Stimulated activated effector memory CD8-positive, alpha-beta T cell treated with anti-CD3 and anti-CD28 coated beads, Interleukin-12 subunit alpha, Interleukin-12 subunit beta, amount 100 ng/mL, for 72 hours (primary cell): ENCODE measurements around the gene FRS2.
"Not testable (repeated sequence)": the region's sequence is repeated elsewhere in the genome, so short reads cannot be mapped to it uniquely, and the experiment has no call there.

Experiments used
- ATAC-seq: fragments of 150-1000 bp; cut with Tn5 transposase; 2 replicates; pipeline ENCODE4 v1.10.0; 2021
- DNase-seq, 2 donors: peaks; one replicate each; pipeline ENCODE4 v3.0.0; 2021 to 2022; ENCODE audit warnings: low spot score in 2 of 2
- H3K27ac Mint-ChIP-seq: one replicate; pipeline ENCODE4 v1.8.0; 2022; ENCODE audit warnings: mild to moderate bottlenecking, mixed read lengths
- H3K36me3 Mint-ChIP-seq: one replicate; pipeline ENCODE4 v1.8.0; 2022; ENCODE audit warnings: mild to moderate bottlenecking, mixed read lengths
- H3K4me1 Mint-ChIP-seq: one replicate; pipeline ENCODE4 v1.8.0; 2022; ENCODE audit warnings: mixed read lengths
- H3K4me3 Mint-ChIP-seq: one replicate; pipeline ENCODE4 v1.8.0; 2022; ENCODE audit warnings: mild to moderate bottlenecking, mixed read lengths
- H3K9me3 Mint-ChIP-seq: one replicate; pipeline ENCODE4 v1.8.0; 2022; ENCODE audit warnings: mixed read lengths

FRS2 gene

GRCh38 chr12:69600804-69601203 lies 130.6 kb downstream of the FRS2 start:
- peak overlapping the region; percentile 11 for H3K27ac Mint-ChIP-seq
- no peaks in the 10 kb centered on the region for H3K9me3 Mint-ChIP-seq
- no peak for DNase-seq
- H3K4me1 Mint-ChIP-seq: no peaks in the 10 kb centered on the region
- no peak overlapping the region for H3K4me3 Mint-ChIP-seq
- ATAC-seq: no peak
- peaks cover 79% of the 10 kb centered on the region for H3K36me3 Mint-ChIP-seq

DNA sequence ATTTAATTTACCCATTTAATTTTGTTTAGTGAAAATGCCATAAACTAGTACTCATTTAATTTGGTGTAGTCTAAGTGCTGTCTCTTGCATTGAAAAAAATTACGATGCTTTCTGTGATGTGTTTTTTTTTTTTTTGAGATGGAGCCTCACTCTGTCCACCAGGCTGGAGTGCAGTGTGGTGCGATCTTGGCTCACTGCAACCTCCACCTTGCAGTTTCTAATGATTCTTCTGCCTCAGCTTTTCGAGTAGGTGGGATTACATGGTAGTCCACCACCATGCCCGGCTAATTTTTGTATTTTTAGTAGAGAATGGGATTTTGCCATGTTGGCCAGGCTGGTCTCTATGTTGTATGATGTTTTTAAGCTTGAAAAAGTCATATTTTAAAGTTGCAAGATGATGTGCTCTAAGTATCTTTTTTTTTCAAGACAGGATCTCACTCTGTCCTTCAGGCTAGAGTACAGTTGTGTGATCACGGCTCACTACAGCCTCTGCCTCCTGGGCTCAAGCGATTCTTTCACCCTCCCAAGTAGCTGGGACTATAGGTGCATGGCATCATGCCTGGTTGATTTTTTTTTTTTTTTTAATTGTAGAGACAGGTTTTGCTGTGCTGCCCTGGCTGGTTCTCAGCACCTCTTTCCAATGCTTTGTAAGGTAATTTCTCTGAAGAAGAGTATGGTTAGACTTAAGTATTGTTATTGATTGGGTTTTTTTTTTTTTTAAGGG lies 131.9 kb downstream of the FRS2 start:
- Mint-ChIP-seq H3K27ac (no peak overlapping the region), H3K9me3 (no peaks in the 10 kb centered on the region), H3K36me3 (peaks cover 66% of the 10 kb centered on the region), H3K4me3 (no peak overlapping the region), H3K4me1 (no peaks in the 10 kb centered on the region)
- DNase-seq: no peak
- ATAC-seq: no peak

DNA sequence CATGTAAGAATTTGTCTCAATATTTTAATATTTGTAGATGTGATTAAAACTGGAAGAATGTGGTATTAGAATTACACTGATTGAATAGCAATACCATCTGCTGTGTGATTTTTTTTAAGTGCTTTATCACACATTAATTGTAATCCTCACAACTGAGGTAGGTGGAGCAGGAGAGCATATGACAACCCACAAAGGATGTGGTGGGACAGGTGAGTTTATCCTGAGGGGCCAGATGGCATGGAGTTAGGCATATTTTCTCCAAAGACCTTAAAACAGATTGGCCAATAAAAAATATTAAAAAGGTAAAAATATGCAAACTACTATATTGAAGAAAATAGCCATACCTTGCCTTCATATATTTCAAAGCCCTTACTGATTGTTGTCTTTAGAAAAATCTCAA lies 132.8 kb downstream of the FRS2 start:
- H3K9me3 Mint-ChIP-seq: no peaks in the 10 kb centered on the region
- DNase-seq (no peak), ATAC-seq (no peak)
- no peak overlapping the region for H3K4me3 Mint-ChIP-seq
- peaks cover 58% of the 10 kb centered on the region for H3K36me3 Mint-ChIP-seq
- H3K27ac Mint-ChIP-seq: no peak overlapping the region
- no peaks in the 10 kb centered on the region for H3K4me1 Mint-ChIP-seq

DNA sequence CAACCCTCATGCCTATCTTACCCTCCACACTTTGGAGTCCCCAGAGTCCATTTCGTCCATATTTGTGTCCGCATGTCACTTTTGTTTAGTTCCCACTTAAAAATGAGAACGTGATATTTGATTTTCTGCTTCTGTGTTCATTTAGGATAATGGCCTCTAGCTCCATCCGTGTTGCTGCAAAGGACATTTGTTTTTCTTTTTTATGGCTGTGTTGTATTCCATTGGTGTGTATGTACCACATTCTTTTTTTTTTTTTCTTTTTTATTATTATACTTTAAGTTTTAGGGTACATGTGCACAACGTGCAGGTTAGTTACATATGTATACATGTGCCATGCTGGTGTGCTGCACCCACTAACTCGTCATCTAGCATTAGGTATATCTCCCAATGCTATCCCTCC lies 133.4 kb downstream of the FRS2 start:
- not testable (repeated sequence) for ATAC-seq, H3K4me1 Mint-ChIP-seq, H3K27ac Mint-ChIP-seq, H3K4me3 Mint-ChIP-seq, H3K9me3 Mint-ChIP-seq, DNase-seq
- peaks cover 52% of the 10 kb centered on the region for H3K36me3 Mint-ChIP-seq

- DNase-seq, ATAC-seq, H3K9me3 Mint-ChIP-seq, H3K4me3 Mint-ChIP-seq, H3K27ac Mint-ChIP-seq, H3K4me1 Mint-ChIP-seq: not testable (repeated sequence)
- H3K36me3 Mint-ChIP-seq: peaks cover 45% of the 10 kb centered on the region
Observed at GRCh38 chr12:69604275-69604674, 134.1 kb downstream of the FRS2 start.

DNA sequence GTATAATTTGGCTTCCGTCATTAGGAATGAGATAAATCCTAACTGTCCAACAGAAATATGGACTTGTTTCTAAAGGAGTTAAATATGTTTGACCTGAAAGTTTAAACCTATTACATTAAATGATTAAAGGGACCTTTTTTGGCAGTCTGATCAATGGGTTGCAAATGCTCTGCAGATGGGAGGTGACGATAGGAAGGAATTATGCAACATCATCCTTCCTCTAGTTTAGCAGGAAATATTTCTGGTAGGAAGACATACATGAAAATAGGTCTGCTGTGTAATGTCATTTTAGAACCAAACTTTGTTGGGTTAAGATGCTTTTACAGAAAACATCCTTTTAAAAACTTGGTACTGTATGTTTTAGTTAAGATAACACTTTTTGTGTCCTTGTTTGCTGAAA lies 137.9 kb downstream of the FRS2 start:
- DNase-seq: no peak
- Mint-ChIP-seq H3K9me3 (no peaks in the 10 kb centered on the region), H3K36me3 (peaks cover 6% of the 10 kb centered on the region), H3K27ac (no peak overlapping the region), H3K4me1 (no peaks in the 10 kb centered on the region), H3K4me3 (no peak overlapping the region)
- no peak for ATAC-seq

GRCh38 chr12:69610126-69610525 lies 139.9 kb downstream of the FRS2 start:
- Mint-ChIP-seq H3K9me3 (no peaks in the 10 kb centered on the region), H3K36me3 (no peaks in the 10 kb centered on the region), H3K4me1 (no peaks in the 10 kb centered on the region), H3K4me3 (no peak overlapping the region), H3K27ac (no peak overlapping the region)
- ATAC-seq (no peak), DNase-seq (no peak)

DNA sequence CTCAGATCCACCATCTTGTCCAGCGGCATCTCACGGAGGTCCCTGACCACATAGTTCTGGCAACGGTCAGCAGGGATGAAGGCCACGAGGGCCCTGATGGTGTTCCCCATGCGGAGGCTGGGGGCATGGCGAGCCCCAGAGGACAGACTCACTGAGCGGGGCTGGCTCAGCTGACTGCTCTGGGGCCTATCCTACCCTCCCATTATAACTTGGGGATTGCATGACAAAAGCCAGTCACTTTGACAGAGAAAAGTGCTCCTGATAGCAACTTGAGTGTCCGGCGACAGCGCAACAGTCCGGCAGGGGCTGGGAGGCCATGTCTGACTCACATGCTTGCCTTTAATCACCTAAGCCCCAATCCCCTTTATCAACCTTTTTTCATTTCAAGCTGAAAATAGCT lies 140.5 kb downstream of the FRS2 start, which contains the start of gene LRRC10:
TSS of gene LRRC10 (minus strand) at position 179 of the 400 bp plus-strand sequence. CDS start at position 110, 69 bp downstream.
- no peaks in the 10 kb centered on the region for H3K9me3 Mint-ChIP-seq
- DNase-seq (no peak), ATAC-seq (peak; percentile 21)
- no peak within 1 kb of the TSS for H3K4me3 Mint-ChIP-seq
- H3K27ac Mint-ChIP-seq: no peak within 1 kb of the TSS
- H3K4me1 Mint-ChIP-seq: no peaks in the 10 kb centered on the region
- no peaks in the 10 kb centered on the region for H3K36me3 Mint-ChIP-seq

- no peak for ATAC-seq
- DNase-seq: no peak
- H3K9me3 Mint-ChIP-seq: no peaks in the 10 kb centered on the region
- H3K27ac Mint-ChIP-seq: no peak overlapping the region
- H3K4me3 Mint-ChIP-seq: no peak overlapping the region
- no peaks in the 10 kb centered on the region for H3K4me1 Mint-ChIP-seq
- H3K36me3 Mint-ChIP-seq: no peaks in the 10 kb centered on the region
Observed at GRCh38 chr12:69613351-69613750, 143.2 kb downstream of the FRS2 start.

GRCh38 chr12:69616025-69616424 lies 145.8 kb downstream of the FRS2 start:
- no peak overlapping the region for H3K27ac Mint-ChIP-seq
- H3K36me3 Mint-ChIP-seq: no peaks in the 10 kb centered on the region
- no peak for DNase-seq

DNA sequence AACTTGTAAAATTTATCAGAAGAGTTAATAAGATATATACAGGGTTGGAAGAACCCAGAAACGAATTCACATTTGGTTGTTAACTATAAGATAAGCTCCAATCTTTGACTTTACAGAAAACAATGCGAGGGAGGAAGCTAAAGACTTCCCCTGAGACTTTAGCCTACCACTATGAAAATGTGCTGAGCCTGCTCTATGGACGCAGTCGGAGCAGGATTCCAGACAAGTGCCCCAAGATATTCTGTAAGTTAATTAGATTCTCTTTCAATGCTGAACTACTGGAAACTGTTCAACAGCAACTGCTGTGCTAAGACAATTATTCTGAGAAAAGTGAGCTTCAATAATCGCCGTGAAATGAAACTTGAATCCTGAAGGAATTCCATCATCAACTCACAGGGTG lies 148.9 kb downstream of the FRS2 start:
- H3K9me3 Mint-ChIP-seq: no peaks in the 10 kb centered on the region
- ATAC-seq (no peak), DNase-seq (no peak)
- no peaks in the 10 kb centered on the region for H3K4me1 Mint-ChIP-seq
- H3K4me3 Mint-ChIP-seq: no peak overlapping the region
- H3K36me3 Mint-ChIP-seq: no peaks in the 10 kb centered on the region
- no peak overlapping the region for H3K27ac Mint-ChIP-seq

More at GRCh38 chr12:69616025-69616424, 145.8 kb downstream of the FRS2 start:
- H3K4me3 Mint-ChIP-seq: no peak overlapping the region
- no peaks in the 10 kb centered on the region for H3K4me1 Mint-ChIP-seq
- no peaks in the 10 kb centered on the region for H3K9me3 Mint-ChIP-seq
- no peak for ATAC-seq

DNA sequence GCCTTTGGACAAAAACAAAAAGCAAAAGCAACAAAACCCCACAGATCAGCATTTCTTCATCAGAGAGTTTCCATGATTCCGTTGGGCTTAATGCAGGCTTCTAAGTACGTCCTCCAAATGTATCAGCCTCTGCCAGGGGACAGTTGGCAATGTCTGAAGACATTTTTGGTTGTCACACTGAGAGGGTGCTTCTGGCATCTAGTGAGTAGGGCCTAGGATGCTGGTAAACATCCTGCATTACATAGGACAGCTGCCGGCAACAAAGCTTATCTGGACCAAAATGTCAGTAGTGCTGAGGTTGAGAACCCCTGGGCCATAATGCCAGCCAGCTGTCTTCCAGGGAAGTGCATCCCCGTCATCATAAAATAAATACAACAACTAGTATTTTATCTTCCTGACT lies 149.9 kb downstream of the FRS2 start:
- no peak overlapping the region for H3K27ac Mint-ChIP-seq
- no peaks in the 10 kb centered on the region for H3K4me1 Mint-ChIP-seq

GRCh38 chr12:69620921-69621320 lies 150.7 kb downstream of the FRS2 start:
- Mint-ChIP-seq H3K9me3 (no peaks in the 10 kb centered on the region), H3K36me3 (no peaks in the 10 kb centered on the region), H3K27ac (no peak overlapping the region), H3K4me1 (no peaks in the 10 kb centered on the region), H3K4me3 (no peak overlapping the region)
- DNase-seq (no peak), ATAC-seq (no peak)

More for the DNA sequence above, 149.9 kb downstream of the FRS2 start:
- no peaks in the 10 kb centered on the region for H3K36me3 Mint-ChIP-seq
- DNase-seq: no peak
- no peaks in the 10 kb centered on the region for H3K9me3 Mint-ChIP-seq
- H3K4me3 Mint-ChIP-seq: no peak overlapping the region
- ATAC-seq: no peak

GRCh38 chr12:69621551-69621950 lies 151.4 kb downstream of the FRS2 start:
- H3K9me3 Mint-ChIP-seq: no peaks in the 10 kb centered on the region
- H3K27ac Mint-ChIP-seq: peak overlapping the region; percentile 14
- DNase-seq (no peak), ATAC-seq (no peak)
- no peaks in the 10 kb centered on the region for H3K4me1 Mint-ChIP-seq
- no peaks in the 10 kb centered on the region for H3K36me3 Mint-ChIP-seq
- no peak overlapping the region for H3K4me3 Mint-ChIP-seq

DNA sequence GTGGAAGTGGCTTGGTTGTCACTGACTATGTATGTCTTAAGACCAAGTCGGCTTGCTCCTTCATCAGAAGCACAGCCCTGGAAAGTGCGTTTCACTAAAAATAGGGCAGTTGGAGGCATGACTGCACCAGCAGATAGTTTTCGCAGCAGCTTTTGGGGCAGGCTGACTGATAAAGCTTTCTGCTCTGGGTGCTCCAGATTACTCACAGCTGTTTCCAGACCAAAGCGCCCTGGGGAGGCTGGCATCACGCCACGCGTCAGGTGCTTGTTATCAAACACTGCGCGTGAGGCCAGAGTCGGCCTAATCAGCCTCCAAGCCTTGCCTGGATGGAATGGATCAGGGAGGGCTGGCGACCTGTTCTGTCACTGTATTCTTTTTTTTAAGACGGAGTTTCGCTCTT lies 153.8 kb downstream of the FRS2 start:
- Mint-ChIP-seq H3K36me3 (no peaks in the 10 kb centered on the region), H3K9me3 (no peaks in the 10 kb centered on the region), H3K4me1 (no peaks in the 10 kb centered on the region), H3K27ac (no peak overlapping the region), H3K4me3 (no peak overlapping the region)
- ATAC-seq (no peak), DNase-seq (no peak)

GRCh38 chr12:69627501-69627900 lies 157.3 kb downstream of the FRS2 start:
- no peaks in the 10 kb centered on the region for H3K9me3 Mint-ChIP-seq
- no peak overlapping the region for H3K4me3 Mint-ChIP-seq
- no peaks in the 10 kb centered on the region for H3K4me1 Mint-ChIP-seq
- DNase-seq: no peak
- no peak for ATAC-seq
- H3K27ac Mint-ChIP-seq: no peak overlapping the region
- no peaks in the 10 kb centered on the region for H3K36me3 Mint-ChIP-seq
